ENCODE data around the gene ZNF76. TPM values are rescaled to one million over a fixed set of nuclear protein-coding genes. Genes with fewer than 3 reads are reported as not detected.

ZNF76 gene
- total and polyA plus RNA-seq, 2 donors (not counting 3 experiments of a cell fraction or from before 2014, with no cell fraction given): 27.9 to 34.6 TPM

DNA sequence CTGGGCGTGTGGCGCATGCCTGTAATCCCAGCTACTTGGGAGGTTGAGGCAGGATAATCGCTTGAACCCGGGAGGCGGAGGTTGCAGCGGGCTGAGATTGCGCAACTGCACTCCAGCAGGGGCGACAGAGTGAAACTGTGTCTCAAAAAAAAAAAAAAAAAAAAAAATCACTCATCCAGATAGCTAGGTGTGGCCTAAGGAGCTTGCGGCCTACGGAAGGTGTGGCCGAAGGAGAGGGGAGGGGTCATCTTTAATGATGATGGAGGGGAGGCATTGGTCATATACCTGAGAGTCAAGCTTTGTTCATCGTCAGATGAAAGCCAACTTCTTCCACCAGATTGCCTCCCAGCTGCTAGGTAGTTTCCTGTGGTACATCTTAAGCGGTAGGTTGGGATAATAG, 82.0 kb downstream of the ZNF76 start:
- no peak for DNase-seq (ENCODE audit: low read depth, low spot score)
- Histone ChIP-seq H3K4me2 (ENCODE audit: insufficient read depth, low read length) (no peak overlapping the region), H2AFZ (ENCODE audit: low read depth, low read length) (no peak overlapping the region), H3K4me1 (ENCODE audit: control insufficient read depth, extremely low read depth, insufficient read depth, low read length) (peaks cover 14% of the 10 kb centered on the region), H3K27ac (ENCODE audit: insufficient read depth, low read depth, low read length) (no peak overlapping the region), H4K20me1 (replicated peaks; ENCODE audit: control insufficient read depth, extremely low read depth, insufficient read depth, low read length) (peaks cover 2% of the 10 kb centered on the region), H3K4me3 (replicated peaks in 1 of 3; ENCODE audit: insufficient read depth in 1 of 3, low read depth in 1 of 3, low read length in 3 of 3) (no peak overlapping the region), H3K79me2 (ENCODE audit: control insufficient read depth, insufficient read depth, low read length) (peaks cover 38% of the 10 kb centered on the region), H3K9me3 (replicated peaks; ENCODE audit: control insufficient read depth, insufficient read depth, low read length) (no peaks in the 10 kb centered on the region), H3K36me3 (ENCODE audit: control insufficient read depth in 2 of 2, extremely low read depth in 1 of 2, insufficient read depth in 2 of 2, low read length in 2 of 2) (peaks cover 2 to 7% of the 10 kb centered on the region in 2 experiments), H3K9me1 (replicated peaks; ENCODE audit: control insufficient read depth, extremely low read depth, insufficient read depth, low read length) (no peaks in the 10 kb centered on the region), H3K27me3 (ENCODE audit: control insufficient read depth in 2 of 2, insufficient read depth in 2 of 2, low read length in 2 of 2) (peaks cover 0 to 4% of the 10 kb centered on the region in 2 experiments), H3K9ac (replicated peaks; ENCODE audit: extremely low read depth, insufficient read depth, low read length) (no peak overlapping the region)
- CTCF ChIA-PET: interaction anchor here (0.7 to 6.9 kb wide), 21 partner anchors 9 to 140 kb away, joined by 3 to 270 read pairs (median 5); partner anchors contain the start of genes DEF6, FANCE and RPL10A
- intact Hi-C loops (cut with micrococcal nuclease) (no loop called here), dilution Hi-C loops (cut with MboI; ENCODE audit: extremely low pct_ligation_motif_present, low sequenced_read_pairs) (no loop called here)
- TF ChIP-seq FOS (IDR thresholded peaks at IDR 0.05; ENCODE audit: borderline replicate concordance, insufficient read depth, low read length) (no peak), POLR2A (IDR thresholded peaks at IDR 0.05; ENCODE audit: low read depth, low read length) (no peak), JUN (IDR thresholded peaks at IDR 0.05; ENCODE audit: borderline replicate concordance, insufficient read depth, insufficient read length, low read depth) (no peak), MYC (IDR thresholded peaks at IDR 0.05; ENCODE audit: low read depth, low read length) (no peak), GATA2 (IDR thresholded peaks at IDR 0.05; ENCODE audit: insufficient read depth, insufficient read length, low read depth, low read length) (no peak), POLR2AphosphoS5 (IDR thresholded peaks at IDR 0.05; ENCODE audit: insufficient read depth, low read depth, low read length) (no peak), EZH2 (IDR thresholded peaks at IDR 0.05; ENCODE audit: borderline replicate concordance, low read depth, low read length, severe bottlenecking) (no peak)
- TF ChIP-seq, protein P1, sequence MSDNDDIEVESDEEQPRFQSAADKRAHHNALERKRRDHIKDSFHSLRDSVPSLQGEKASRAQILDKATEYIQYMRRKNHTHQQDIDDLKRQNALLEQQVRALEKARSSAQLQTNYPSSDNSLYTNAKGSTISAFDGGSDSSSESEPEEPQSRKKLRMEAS (IDR thresholded peaks at IDR 0.05; ENCODE audit: insufficient read depth, insufficient read length): no peak
- TF ChIP-seq, protein P2, sequence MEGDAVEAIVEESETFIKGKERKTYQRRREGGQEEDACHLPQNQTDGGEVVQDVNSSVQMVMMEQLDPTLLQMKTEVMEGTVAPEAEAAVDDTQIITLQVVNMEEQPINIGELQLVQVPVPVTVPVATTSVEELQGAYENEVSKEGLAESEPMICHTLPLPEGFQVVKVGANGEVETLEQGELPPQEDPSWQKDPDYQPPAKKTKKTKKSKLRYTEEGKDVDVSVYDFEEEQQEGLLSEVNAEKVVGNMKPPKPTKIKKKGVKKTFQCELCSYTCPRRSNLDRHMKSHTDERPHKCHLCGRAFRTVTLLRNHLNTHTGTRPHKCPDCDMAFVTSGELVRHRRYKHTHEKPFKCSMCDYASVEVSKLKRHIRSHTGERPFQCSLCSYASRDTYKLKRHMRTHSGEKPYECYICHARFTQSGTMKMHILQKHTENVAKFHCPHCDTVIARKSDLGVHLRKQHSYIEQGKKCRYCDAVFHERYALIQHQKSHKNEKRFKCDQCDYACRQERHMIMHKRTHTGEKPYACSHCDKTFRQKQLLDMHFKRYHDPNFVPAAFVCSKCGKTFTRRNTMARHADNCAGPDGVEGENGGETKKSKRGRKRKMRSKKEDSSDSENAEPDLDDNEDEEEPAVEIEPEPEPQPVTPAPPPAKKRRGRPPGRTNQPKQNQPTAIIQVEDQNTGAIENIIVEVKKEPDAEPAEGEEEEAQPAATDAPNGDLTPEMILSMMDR (IDR thresholded peaks at IDR 0.05; ENCODE audit: extremely low read depth in 1 of 2, insufficient read depth in 1 of 2, low read depth in 1 of 2, low read length in 2 of 2): no peak
- FAIRE-seq: no peak
- POLR2A ChIA-PET: interaction anchor here (1.2 to 1.6 kb wide), 3 partner anchors 84 to 127 kb away, joined by 3 to 6 read pairs (median 5); partner anchors contain the start of gene RPL10A
- BruUV-seq (replicated peaks): no TSS peak
